CD8-positive, alpha-beta memory T cell (primary cell): ENCODE data around the gene REEP2. TPM values are rescaled to one million over a fixed set of nuclear protein-coding genes. Genes with fewer than 3 reads are reported as not detected.

Experiments used
- CTCF ChIA-PET: fragments of 350-600 bp; sonication (Branson Sonifier 250); formaldehyde crosslinking; loops from one replicate; lab custom pipeline; 2021; ENCODE audit warnings: antibody characterized with exemption; lab: Charles Lee
- POLR2A ChIA-PET: fragments of 350-600 bp; sonication (Branson Sonifier 250); formaldehyde crosslinking; loops from one replicate; lab custom pipeline; 2021; ENCODE audit warnings: antibody characterized with exemption; lab: Charles Lee
- DNase-seq, 5 donors: peaks; one replicate each; pipeline versions ENCODE4 v3.0.0 to v3.0.0-alpha.2; 2020 to 2022; ENCODE audit warnings: mixed read lengths in 1 of 5
- H3K27ac ChIP-seq: one replicate; pipeline ENCODE4 v1.7.0; 2013; ENCODE audit warnings: low read depth, mild to moderate bottlenecking, low read length, moderate library complexity
- H3K27me3 ChIP-seq: 2 replicates; pipeline ENCODE4 v1.7.0; 2013; ENCODE audit warnings: low read length, mild to moderate bottlenecking; ENCODE audit not compliant: insufficient read depth, poor library complexity, severe bottlenecking
- H3K36me3 ChIP-seq: 2 replicates; pipeline ENCODE4 v1.7.0; 2013; ENCODE audit warnings: mild to moderate bottlenecking, low read length, moderate library complexity; ENCODE audit not compliant: insufficient read depth
- H3K4me1 ChIP-seq: 2 replicates; pipeline ENCODE4 v1.7.0; 2013; ENCODE audit warnings: mild to moderate bottlenecking, low read length, moderate library complexity; ENCODE audit not compliant: insufficient read depth
- H3K4me3 ChIP-seq: 2 replicates; pipeline ENCODE4 v1.7.0; 2013; ENCODE audit warnings: mild to moderate bottlenecking, low read length
- H3K9me3 ChIP-seq: 2 replicates; pipeline ENCODE4 v1.7.0; 2013; ENCODE audit warnings: mild to moderate bottlenecking, low read length
- H3K27ac Mint-ChIP-seq, 8 donors: one replicate each; pipeline ENCODE4 v1.8.0; 2020 to 2021; ENCODE audit warnings: mixed read lengths in 8 of 8, mild to moderate bottlenecking in 6 of 8, inconsistent platforms in 3 of 8, moderate library complexity in 3 of 8
- H3K27me3 Mint-ChIP-seq, 2 donors: one replicate each; pipeline ENCODE4 v1.8.0; 2020 to 2021; ENCODE audit warnings: mixed read lengths in 2 of 2, mild to moderate bottlenecking in 1 of 2, moderate library complexity in 1 of 2
- H3K36me3 Mint-ChIP-seq, 3 donors: one replicate each; pipeline ENCODE4 v1.8.0; 2020 to 2021; ENCODE audit warnings: mixed read lengths in 3 of 3, inconsistent platforms in 1 of 3, mild to moderate bottlenecking in 1 of 3
- H3K4me1 Mint-ChIP-seq, 3 donors: one replicate each; pipeline ENCODE4 v1.8.0; 2020 to 2021; ENCODE audit warnings: mixed read lengths in 3 of 3, inconsistent platforms in 1 of 3, mild to moderate bottlenecking in 1 of 3
- H3K4me3 Mint-ChIP-seq, 7 donors: one replicate each; pipeline ENCODE4 v1.8.0; 2020 to 2021; ENCODE audit warnings: mixed read lengths in 7 of 7, mild to moderate bottlenecking in 6 of 7, moderate library complexity in 4 of 7, inconsistent platforms in 2 of 7
- H3K9me3 Mint-ChIP-seq, 5 donors: one replicate each; pipeline ENCODE4 v1.8.0; 2020 to 2022; ENCODE audit warnings: mixed read lengths in 5 of 5, mild to moderate bottlenecking in 3 of 5, moderate library complexity in 2 of 5, inconsistent platforms in 1 of 5
- polyA plus RNA-seq: library from polyadenylated mRNA; unstranded; fragments of 300-500 nt; fragmentation: Illumina TruSeq; gene quantifications from one replicate; pipeline ENCODE4 v1.2.3, GENCODE V29; 2021
- total RNA-seq, 2 experiments: library from RNA; stranded (reverse); gene quantifications; one replicate each; pipeline ENCODE4 v1.2.3, GENCODE V29; 2021

Gene REEP2
- total and polyA plus RNA-seq, 3 experiments from 2014 or later, result 0.24 to 6.6 (median 5.0) TPM

DNA sequence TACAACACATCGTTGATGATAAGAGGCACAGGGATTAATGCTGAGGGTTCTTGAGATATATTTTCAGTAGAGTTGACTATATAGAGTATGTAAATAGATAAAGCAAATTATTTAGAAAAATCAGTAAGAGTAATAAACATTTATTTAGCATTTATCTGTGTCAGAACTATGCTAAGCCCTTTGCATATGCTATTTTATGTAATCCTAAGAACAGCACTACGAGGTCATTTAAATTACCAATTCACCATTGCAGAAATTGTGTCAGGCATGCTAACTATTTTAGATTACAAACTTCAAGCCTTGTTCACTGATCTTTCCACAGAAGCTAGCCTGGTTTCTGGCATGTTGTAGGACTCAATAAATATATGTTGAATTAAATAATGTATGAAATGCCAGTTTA is 20.4 kb upstream of the REEP2 start:
- Mint-ChIP-seq H3K4me1 (no peaks in the 10 kb centered on the region), H3K27me3 (peaks cover 0 to 2% of the 10 kb centered on the region in 2 donors), H3K4me3 (no peak overlapping the region), H3K9me3 (no peaks in the 10 kb centered on the region), H3K36me3 (peaks cover 13 to 84% (median 34%) of the 10 kb centered on the region in 3 donors), H3K27ac (no peak overlapping the region)
- CTCF ChIA-PET, result no interaction called here
- Histone ChIP-seq H3K9me3 (no peaks in the 10 kb centered on the region), H3K27me3 (no peaks in the 10 kb centered on the region), H3K36me3 (peaks cover 53% of the 10 kb centered on the region), H3K4me3 (no peak overlapping the region), H3K27ac (no peak overlapping the region), H3K4me1 (no peaks in the 10 kb centered on the region)
- POLR2A ChIA-PET, result no interaction called here
- no peak for DNase-seq

DNA sequence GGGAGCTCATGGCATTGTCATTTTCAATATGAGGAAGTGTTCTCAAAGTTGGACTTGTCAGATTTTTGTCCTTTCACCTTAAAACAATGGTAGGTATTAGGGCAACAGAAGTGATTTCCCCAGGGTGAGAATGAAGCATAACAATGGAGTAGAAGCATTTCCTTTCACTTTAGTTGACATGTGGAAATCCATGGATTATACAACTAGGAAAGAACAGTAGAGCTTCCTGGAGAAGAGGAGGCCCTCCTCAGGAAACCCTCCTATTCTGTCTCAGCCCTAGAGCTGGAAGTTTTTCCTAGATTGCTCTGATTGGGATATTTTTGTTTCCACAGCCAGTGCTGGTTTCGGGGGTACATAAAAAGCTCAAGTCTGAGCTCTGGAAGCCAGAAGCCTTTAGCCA is 13.8 kb upstream of the REEP2 start:
- Mint-ChIP-seq H3K27me3 (peaks cover 0 to 2% of the 10 kb centered on the region in 2 donors), H3K27ac (peak overlapping the region in 3 of 8 donors; percentile 19 to 51 (median 47)), H3K4me3 (no peak overlapping the region), H3K9me3 (no peaks in the 10 kb centered on the region), H3K4me1 (no peaks in the 10 kb centered on the region), H3K36me3 (peaks cover 27 to 82% (median 43%) of the 10 kb centered on the region in 3 donors)
- no peak overlapping the region for H3K4me3 ChIP-seq
- no peaks in the 10 kb centered on the region for H3K9me3 ChIP-seq
- peaks cover 73% of the 10 kb centered on the region for H3K36me3 ChIP-seq
- H3K4me1 ChIP-seq, result no peaks in the 10 kb centered on the region
- no peaks in the 10 kb centered on the region for H3K27me3 ChIP-seq
- no peak overlapping the region for H3K27ac ChIP-seq
- DNase-seq, result no peak
- POLR2A ChIA-PET, result no interaction called here
- CTCF ChIA-PET, result interaction anchor here (1.0 kb wide), 1 partner anchor 13 kb away, joined by 3 read pairs; no protein-coding TSS in a partner anchor

DNA sequence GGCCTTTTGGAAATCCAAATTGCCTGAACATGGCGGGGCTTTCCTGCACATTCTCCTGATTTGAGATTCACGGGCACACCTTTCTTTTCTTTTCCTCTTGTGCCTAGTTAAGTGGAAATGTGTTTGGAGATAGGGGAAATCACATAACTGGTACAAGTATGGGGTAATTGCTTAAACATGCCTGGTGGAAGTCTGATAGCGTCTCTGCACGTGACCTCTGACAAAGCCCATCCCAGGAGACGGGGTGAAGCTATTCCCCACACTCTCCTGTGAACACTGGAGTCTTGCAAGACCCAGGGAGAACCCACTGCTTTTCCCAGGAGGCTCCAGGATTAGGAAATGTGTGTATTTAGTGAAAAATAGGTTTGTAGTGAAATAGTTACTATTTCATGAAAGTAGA is 2.9 kb upstream of the REEP2 start:
- Histone ChIP-seq H3K36me3 (peaks cover 27% of the 10 kb centered on the region), H3K27me3 (no peaks in the 10 kb centered on the region), H3K9me3 (no peaks in the 10 kb centered on the region), H3K4me3 (no peak overlapping the region), H3K4me1 (peaks cover 10% of the 10 kb centered on the region), H3K27ac (no peak overlapping the region)
- Mint-ChIP-seq H3K36me3 (peaks cover 4 to 56% (median 10%) of the 10 kb centered on the region in 3 donors), H3K27ac (no peak overlapping the region), H3K9me3 (no peaks in the 10 kb centered on the region), H3K27me3 (peaks cover 0 to 2% of the 10 kb centered on the region in 2 donors), H3K4me1 (peaks cover 17 to 26% (median 17%) of the 10 kb centered on the region in 3 donors), H3K4me3 (no peak overlapping the region)
- ChIA-PET CTCF (interaction anchor here (1.3 to 4.9 kb wide), 2 partner anchors 13 to 14 kb away, joined by 3 to 25 read pairs; no protein-coding TSS in a partner anchor), POLR2A (no interaction called here)
- no peak for DNase-seq

DNA sequence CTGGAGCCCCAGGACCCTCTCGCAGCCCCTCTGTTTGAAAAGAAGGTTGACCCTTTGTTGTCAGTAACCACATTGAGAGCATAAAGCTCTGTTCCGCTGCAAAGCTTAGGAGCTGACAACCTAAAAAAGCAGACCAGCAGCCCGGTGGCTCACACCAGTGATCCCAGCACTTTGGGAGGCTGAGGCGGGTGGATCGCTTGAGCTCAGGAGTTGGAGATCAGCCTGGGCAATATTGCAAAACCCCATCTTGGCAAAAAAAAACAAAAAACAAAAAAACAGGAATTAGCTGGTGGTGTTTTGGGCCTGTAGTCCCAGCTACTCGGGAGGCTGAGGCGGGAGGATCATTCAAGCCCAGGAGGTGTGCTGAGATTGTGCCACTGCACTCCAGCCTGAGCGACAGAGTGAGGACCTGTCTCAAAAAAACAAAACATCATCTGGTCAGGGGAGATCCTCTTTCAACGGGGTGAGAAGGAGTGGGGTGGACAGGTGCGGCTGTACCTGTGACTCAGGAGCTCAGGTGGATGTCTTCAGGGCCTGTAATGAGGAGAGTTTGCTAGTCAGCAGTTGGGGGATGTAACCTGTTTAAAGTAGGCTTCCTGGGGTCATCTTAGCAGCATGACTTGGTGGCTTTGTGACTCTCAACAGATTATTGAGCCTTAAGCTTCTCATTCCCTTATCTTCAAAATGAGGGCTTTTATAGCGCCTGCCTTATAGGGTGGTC is 694 bp upstream of the REEP2 start:
- H3K27ac Mint-ChIP-seq, result peak overlapping the region in 6 of 8 donors; percentile 50 to 90 (median 64)
- peak overlapping the region; percentile 75 to 86 (median 82) for H3K4me3 Mint-ChIP-seq
- H3K9me3 ChIP-seq, result no peaks in the 10 kb centered on the region
- peaks cover 0 to 37% (median 5%) of the 10 kb centered on the region in 3 donors for H3K36me3 Mint-ChIP-seq
- H3K27ac ChIP-seq, result no peak overlapping the region
- peaks cover 10% of the 10 kb centered on the region for H3K4me1 ChIP-seq
- ChIA-PET POLR2A (interaction anchor here (1.0 to 1.5 kb wide), 3 partner anchors 27 to 105 kb away, joined by 4 read pairs; partner anchors contain the start of genes EGR1, ETF1 and FAM53C), CTCF (interaction anchor here (0.7 to 3.4 kb wide), 5 partner anchors 11 to 86 kb away, joined by 3 to 20 read pairs (median 8); partner anchors contain the start of gene EGR1)
- H3K36me3 ChIP-seq, result peaks cover 17% of the 10 kb centered on the region
- H3K9me3 Mint-ChIP-seq, result no peaks in the 10 kb centered on the region
- no peak for DNase-seq
- peaks cover 17 to 26% (median 17%) of the 10 kb centered on the region in 3 donors for H3K4me1 Mint-ChIP-seq
- peak overlapping the region; percentile 61 for H3K4me3 ChIP-seq
- no peaks in the 10 kb centered on the region for H3K27me3 ChIP-seq
- peaks cover 0 to 2% of the 10 kb centered on the region in 2 donors for H3K27me3 Mint-ChIP-seq

DNA sequence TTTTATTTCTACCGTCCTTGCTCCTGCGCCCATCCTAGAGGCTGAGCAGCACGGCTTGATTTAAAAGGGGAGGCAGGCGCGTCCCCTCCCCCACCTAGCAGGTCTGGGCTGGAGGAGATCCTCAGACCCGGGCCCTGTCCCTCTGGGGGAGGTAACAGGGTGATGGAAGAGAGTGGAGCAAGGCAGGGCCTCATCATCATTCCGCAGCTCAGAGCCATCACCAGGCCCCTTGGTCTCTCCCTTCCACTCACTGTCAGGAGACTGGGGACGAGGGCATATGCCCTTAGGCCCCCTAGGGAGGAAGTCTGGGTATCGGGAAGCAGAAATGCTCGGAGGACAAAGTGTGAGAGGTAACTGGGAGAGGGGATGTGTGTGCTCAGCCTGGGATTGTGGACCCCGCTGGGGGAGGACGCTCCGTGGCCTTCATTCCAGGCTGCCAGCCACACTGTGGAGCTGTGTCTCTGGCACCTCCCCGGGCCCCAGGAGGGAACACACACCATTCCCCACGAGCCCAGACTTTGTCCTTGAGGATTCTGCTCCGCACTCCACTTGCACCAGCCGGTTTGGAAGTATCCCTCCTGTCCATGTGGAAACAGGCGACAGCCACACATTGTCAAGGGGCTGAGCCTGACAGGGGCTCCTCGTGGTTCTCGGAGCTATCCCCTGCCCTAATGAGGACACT is 761 bp downstream of the REEP2 start:
- Mint-ChIP-seq H3K9me3 (peaks cover 0 to 2% (median 0%) of the 10 kb centered on the region in 5 donors), H3K4me1 (peaks cover 17 to 26% (median 17%) of the 10 kb centered on the region in 3 donors), H3K4me3 (peak overlapping the region; percentile 68 to 95 (median 82)), H3K36me3 (peaks cover 0 to 26% (median 3%) of the 10 kb centered on the region in 3 donors), H3K27me3 (peaks cover 0 to 2% of the 10 kb centered on the region in 2 donors), H3K27ac (peak overlapping the region in 1 of 8 donors; percentile 33)
- Histone ChIP-seq H3K4me1 (peaks cover 10% of the 10 kb centered on the region), H3K36me3 (peaks cover 15% of the 10 kb centered on the region), H3K27ac (no peak overlapping the region), H3K4me3 (peak overlapping the region; percentile 37), H3K27me3 (no peaks in the 10 kb centered on the region), H3K9me3 (no peaks in the 10 kb centered on the region)
- no peak for DNase-seq
- ChIA-PET CTCF (interaction anchor here (1.2 to 3.4 kb wide), 4 partner anchors 10 to 64 kb away, joined by 3 to 20 read pairs (median 9); partner anchors contain the start of gene EGR1), POLR2A (interaction anchor here (0.6 kb wide), 1 partner anchor 225 kb away, joined by 5 read pairs; no protein-coding TSS in a partner anchor)

DNA sequence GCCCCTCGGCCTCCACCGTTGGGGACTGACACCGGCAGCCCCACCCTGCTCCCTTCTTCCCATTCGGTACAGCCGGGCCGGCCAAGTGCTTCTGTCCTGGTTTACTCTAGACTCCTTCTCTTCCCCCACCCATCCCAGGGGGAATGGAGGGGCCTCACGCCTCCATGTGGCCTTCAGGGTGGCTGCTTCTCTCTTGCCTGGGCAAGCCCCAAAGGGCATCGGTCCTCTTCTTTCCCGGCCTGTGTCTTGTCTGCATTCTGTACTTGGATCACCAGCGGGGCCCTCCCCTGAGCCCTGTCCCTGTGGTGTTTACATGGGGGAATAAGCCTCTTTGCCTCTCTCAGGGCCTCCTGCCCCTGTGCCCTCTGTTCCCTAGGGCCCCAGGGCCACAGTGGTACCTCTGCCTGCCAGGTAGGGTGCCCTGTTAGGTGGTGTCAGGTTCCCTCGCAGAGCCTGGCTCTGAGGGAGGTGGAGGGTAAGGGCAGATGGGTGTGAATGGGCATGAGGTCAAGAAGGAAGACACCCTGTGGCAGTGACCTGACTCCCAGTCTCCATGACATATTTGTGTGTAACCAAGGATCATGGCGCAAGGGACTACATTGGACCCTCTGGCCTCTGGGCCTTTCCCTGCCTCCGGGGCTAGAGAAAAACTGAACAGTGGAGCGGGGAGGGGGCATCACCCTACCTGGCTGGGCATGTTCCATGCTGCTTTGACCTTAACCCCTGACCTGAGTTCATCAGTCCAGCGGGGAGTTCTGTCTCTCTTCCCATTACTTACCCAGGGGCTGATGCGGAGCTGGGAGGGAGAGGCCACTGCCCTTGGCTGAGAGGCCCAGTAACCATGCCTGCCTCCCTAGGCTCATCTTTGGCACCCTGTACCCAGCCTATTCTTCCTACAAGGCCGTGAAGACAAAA is 1.6 kb downstream of the REEP2 start:
- no peak overlapping the region for H3K27ac ChIP-seq
- DNase-seq, result no peak
- H3K9me3 ChIP-seq, result no peaks in the 10 kb centered on the region
- H3K36me3 ChIP-seq, result peaks cover 10% of the 10 kb centered on the region
- ChIA-PET CTCF (interaction anchor here (1.2 to 3.4 kb wide), 3 partner anchors 9 to 63 kb away, joined by 3 to 20 read pairs (median 8); no protein-coding TSS in a partner anchor), POLR2A (no interaction called here)
- peaks cover 0 to 2% of the 10 kb centered on the region in 2 donors for H3K27me3 Mint-ChIP-seq
- H3K27me3 ChIP-seq, result no peaks in the 10 kb centered on the region
- peak overlapping the region; percentile 19 to 91 (median 66) for H3K4me3 Mint-ChIP-seq
- H3K27ac Mint-ChIP-seq, result peak overlapping the region in 2 of 8 donors; percentile 47 to 87
- H3K4me3 ChIP-seq, result no peak overlapping the region
- peaks cover 0 to 18% (median 0%) of the 10 kb centered on the region in 3 donors for H3K36me3 Mint-ChIP-seq
- peaks cover 17 to 26% (median 17%) of the 10 kb centered on the region in 3 donors for H3K4me1 Mint-ChIP-seq
- peaks cover 0 to 2% (median 0%) of the 10 kb centered on the region in 5 donors for H3K9me3 Mint-ChIP-seq
- H3K4me1 ChIP-seq, result peaks cover 10% of the 10 kb centered on the region

DNA sequence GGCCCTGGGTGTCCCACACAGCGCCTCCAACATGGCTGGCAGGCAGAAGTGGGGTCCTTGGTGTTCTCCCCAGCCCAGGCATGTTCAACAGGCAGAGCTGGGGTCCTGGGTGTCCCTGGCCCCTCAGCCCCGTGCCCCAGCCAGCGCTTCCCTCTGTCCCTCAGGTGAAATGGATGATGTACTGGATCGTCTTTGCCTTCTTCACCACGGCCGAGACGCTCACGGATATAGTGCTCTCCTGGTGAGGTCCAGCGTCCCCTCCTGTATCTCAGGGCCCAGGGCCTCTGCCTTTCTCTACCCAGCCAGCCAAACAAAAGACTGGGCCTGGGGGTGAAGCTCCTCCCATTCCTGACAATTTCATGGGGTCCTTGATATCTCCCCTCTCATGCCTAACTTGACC is 2.4 kb downstream of the REEP2 start:
- H3K4me1 Mint-ChIP-seq, result peaks cover 17 to 26% (median 17%) of the 10 kb centered on the region in 3 donors

More for the DNA sequence above, 2.4 kb downstream of the REEP2 start:
- Histone ChIP-seq H3K9me3 (no peaks in the 10 kb centered on the region), H3K4me3 (no peak overlapping the region), H3K27ac (no peak overlapping the region), H3K27me3 (no peaks in the 10 kb centered on the region), H3K36me3 (peaks cover 3% of the 10 kb centered on the region), H3K4me1 (peaks cover 10% of the 10 kb centered on the region)
- no peak for DNase-seq
- Mint-ChIP-seq H3K27me3 (peaks cover 0 to 2% of the 10 kb centered on the region in 2 donors), H3K36me3 (peaks cover 0 to 11% (median 0%) of the 10 kb centered on the region in 3 donors), H3K9me3 (peaks cover 0 to 2% (median 0%) of the 10 kb centered on the region in 5 donors), H3K27ac (no peak overlapping the region), H3K4me3 (no peak overlapping the region)
- POLR2A ChIA-PET, result no interaction called here
- CTCF ChIA-PET, result interaction anchor here (0.7 to 1.1 kb wide), 2 partner anchors 8 to 58 kb away, joined by 3 read pairs; no protein-coding TSS in a partner anchor
